CD14-positive monocyte (primary cell): ENCODE results near the gene ANKRD49. TPM values are rescaled to one million over a fixed set of nuclear protein-coding genes. Genes with fewer than 3 reads are reported as not detected.

ENCODE experiments used
- DNase-seq, 3 donors: peaks; one replicate each; pipeline ENCODE4 v3.0.0-alpha.2; 2011 to 2022
- H2AFZ ChIP-seq: 2 replicates; pipeline ENCODE4 v1.6.0; 2012; ENCODE audit warnings: mild to moderate bottlenecking, low read depth, low read length, inconsistent platforms; ENCODE audit not compliant: insufficient read depth, poor library complexity, severe bottlenecking
- H3K27ac ChIP-seq, 2 donors: 1 replicate in 1 of 2; 2 replicates in 1 of 2; pipeline ENCODE4 v1.5.1; 2012 to 2013; ENCODE audit warnings: low read length in 2 of 2, control low read depth in 1 of 2, inconsistent platforms in 1 of 2, low read depth in 1 of 2, mild to moderate bottlenecking in 1 of 2
- H3K27me3 ChIP-seq, 2 donors: one replicate each; pipeline versions ENCODE4 v1.6.0 to v1.6.1; 2011 to 2013; ENCODE audit warnings: low read length in 2 of 2; ENCODE audit not compliant: control insufficient read depth in 2 of 2, insufficient read depth in 2 of 2
- H3K36me3 ChIP-seq, 2 donors: replicated peaks in 1 of 2; 1 replicate in 1 of 2; 2 replicates in 1 of 2; pipeline versions ENCODE4 v1.5.1 to v1.6.1; 2012 to 2013; ENCODE audit warnings: low read length in 2 of 2, control low read depth in 1 of 2, inconsistent platforms in 1 of 2, mild to moderate bottlenecking in 1 of 2; ENCODE audit not compliant: insufficient read depth in 2 of 2, control insufficient read depth in 1 of 2
- H3K4me1 ChIP-seq, 2 donors: 1 replicate in 1 of 2; 2 replicates in 1 of 2; pipeline versions ENCODE4 v1.5.1 to v1.6.1; 2012 to 2013; ENCODE audit warnings: low read length in 2 of 2, control low read depth in 1 of 2, inconsistent platforms in 1 of 2, mild to moderate bottlenecking in 1 of 2, moderate library complexity in 1 of 2; ENCODE audit not compliant: insufficient read depth in 2 of 2, control insufficient read depth in 1 of 2
- H3K4me2 ChIP-seq: replicated peaks from 2 replicates; pipeline ENCODE3; 2012; ENCODE audit warnings: low read length, moderate library complexity, mild to moderate bottlenecking; ENCODE audit not compliant: poor library complexity, severe bottlenecking; ENCODE audit errors: extremely low read depth
- H3K4me3 ChIP-seq, 3 experiments: fragments of 200-600 bp in 1 of 3; sonication (generic) in 1 of 3; replicated peaks in 1 of 3; 1 replicate in 2 of 3; 2 replicates in 1 of 3; pipeline ENCODE4 v1.5.1; 2011 to 2013; ENCODE audit warnings: low read length in 3 of 3, mild to moderate bottlenecking in 3 of 3, control low read depth in 2 of 3, low read depth in 2 of 3, inconsistent platforms in 1 of 3, moderate library complexity in 1 of 3
- H3K79me2 ChIP-seq: 2 replicates; pipeline ENCODE4 v1.6.0; 2012; ENCODE audit warnings: mild to moderate bottlenecking, control low read depth, inconsistent platforms, low read length, moderate library complexity; ENCODE audit not compliant: insufficient read depth
- H3K9ac ChIP-seq: 2 replicates; pipeline ENCODE4 v1.6.0; 2017; ENCODE audit warnings: low read length, mild to moderate bottlenecking; ENCODE audit not compliant: insufficient read depth, poor library complexity, severe bottlenecking
- H3K9me3 ChIP-seq, 2 donors: replicated peaks in 1 of 2; 1 replicate in 1 of 2; 2 replicates in 1 of 2; pipeline versions ENCODE4 v1.5.1 to v1.6.1; 2012 to 2013; ENCODE audit warnings: low read length in 2 of 2, control low read depth in 1 of 2; ENCODE audit not compliant: control insufficient read depth in 1 of 2, insufficient read depth in 1 of 2
- H4K20me1 ChIP-seq: 2 replicates; pipeline ENCODE4 v1.6.0; 2012; ENCODE audit warnings: mild to moderate bottlenecking, low read length, control low read depth, moderate library complexity; ENCODE audit not compliant: insufficient read depth
- H3K27ac Mint-ChIP-seq, 7 donors: one replicate each; pipeline ENCODE4 v1.8.0; 2020; ENCODE audit warnings: mild to moderate bottlenecking in 7 of 7, mixed read lengths in 7 of 7, moderate library complexity in 6 of 7, inconsistent platforms in 2 of 7
- H3K27me3 Mint-ChIP-seq, 3 donors: one replicate each; pipeline ENCODE4 v1.8.0; 2021 to 2022; ENCODE audit warnings: low read depth in 3 of 3, mild to moderate bottlenecking in 3 of 3, mixed read lengths in 3 of 3, moderate library complexity in 3 of 3, inconsistent platforms in 1 of 3
- H3K36me3 Mint-ChIP-seq, 2 donors: one replicate each; pipeline ENCODE4 v1.8.0; 2020; ENCODE audit warnings: mixed read lengths in 2 of 2, inconsistent platforms in 1 of 2, mild to moderate bottlenecking in 1 of 2
- H3K4me1 Mint-ChIP-seq: one replicate; pipeline ENCODE4 v1.8.0; 2020; ENCODE audit warnings: mild to moderate bottlenecking, mixed read lengths
- H3K4me3 Mint-ChIP-seq, 2 donors: one replicate each; pipeline ENCODE4 v1.8.0; 2020; ENCODE audit warnings: mild to moderate bottlenecking in 2 of 2, mixed read lengths in 2 of 2, moderate library complexity in 1 of 2
- H3K9me3 Mint-ChIP-seq, 7 donors: one replicate each; pipeline ENCODE4 v1.8.0; 2020 to 2022; ENCODE audit warnings: mixed read lengths in 7 of 7, mild to moderate bottlenecking in 6 of 7, moderate library complexity in 6 of 7, inconsistent platforms in 2 of 7
- CTCF ChIP-seq: fragments of 200-600 bp; IDR thresholded peaks from one replicate; pipeline ENCODE4 v1.8.0; 2022; ENCODE audit warnings: antibody characterized with exemption, mild to moderate bottlenecking
- WGBS: methylation state at CpG from one replicate; pipeline ENCODE4 v1.1.5; 2013; ENCODE audit warnings: missing lambda C conversion rate; ENCODE audit not compliant: insufficient coverage; 5-methylcytosine and 5-hydroxymethylcytosine counted together
- intact Hi-C, 2 donors: fragments of 100-400 bp; cut with micrococcal nuclease; formaldehyde crosslinking; loops; one replicate each; pipeline versions ENCODE4 v1.15.0 to v1.15.1; 2023
- polyA plus RNA-seq, 3 donors: library from polyadenylated mRNA; depleted of rRNA in 1 of 3; unstranded in 2 of 3; stranded (reverse) in 1 of 3; fragments of 300-500 nt in 2 of 3; fragments of >200 nt in 1 of 3; fragmentation: Illumina TruSeq in 2 of 3; gene quantifications; 1 replicate in 2 of 3; 2 replicates in 1 of 3; pipeline ENCODE4 v1.2.3, GENCODE V29; 2012 to 2021

Gene ANKRD49
- polyA plus RNA-seq, 3 donors: 12.0 to 13.1 (median 12.8) TPM

DNA sequence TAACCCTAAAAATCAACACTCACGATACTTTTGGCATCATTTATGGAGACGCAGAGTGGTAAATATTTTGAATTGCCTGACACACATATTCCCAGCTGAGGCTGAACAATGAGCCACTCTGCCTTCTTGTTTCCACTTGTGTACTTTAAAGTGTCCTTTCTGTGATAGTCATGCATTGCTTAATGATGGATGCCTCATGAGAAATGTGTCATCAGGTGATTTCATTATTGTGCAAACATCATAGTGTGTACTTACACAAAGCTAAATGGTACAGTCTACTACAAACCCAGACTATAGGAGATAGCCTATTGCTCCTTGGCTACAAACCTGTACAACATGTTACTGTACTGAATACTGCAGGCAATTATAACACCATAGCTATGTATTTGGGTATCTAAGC is 44.3 kb upstream of the ANKRD49 start:
- Mint-ChIP-seq H3K4me3 (no peak overlapping the region), H3K27ac (peak overlapping the region in 1 of 7 donors; percentile 50), H3K9me3 (peaks cover 0 to 3% (median 0%) of the 10 kb centered on the region in 7 donors), H3K4me1 (peaks cover 3% of the 10 kb centered on the region), H3K36me3 (peaks cover 43 to 54% of the 10 kb centered on the region in 2 donors), H3K27me3 (no peaks in the 10 kb centered on the region)
- no peak overlapping the region for H3K4me3 ChIP-seq
- no peaks in the 10 kb centered on the region for H3K27me3 ChIP-seq
- TF ChIP-seq CTCF: no peak
- H2AFZ ChIP-seq: no peak overlapping the region
- intact Hi-C loops: no loop called here
- WGBS: no CpG with 5 or more reads among the region's 2 CpGs
- H3K4me2 ChIP-seq: no peak overlapping the region
- no peaks in the 10 kb centered on the region for H4K20me1 ChIP-seq
- peaks cover 28 to 65% of the 10 kb centered on the region in 2 donors for H3K36me3 ChIP-seq
- H3K9ac ChIP-seq: no peak overlapping the region
- H3K9me3 ChIP-seq: no peaks in the 10 kb centered on the region
- H3K79me2 ChIP-seq: no peaks in the 10 kb centered on the region
- H3K4me1 ChIP-seq: no peaks in the 10 kb centered on the region
- DNase-seq: peak; percentile 8 to 57 (median 20)
- no peak overlapping the region for H3K27ac ChIP-seq

- H3K9ac ChIP-seq: no peak overlapping the region
- no peaks in the 10 kb centered on the region for H3K27me3 ChIP-seq
- peaks cover 26 to 67% of the 10 kb centered on the region in 2 donors for H3K36me3 ChIP-seq
- Mint-ChIP-seq H3K4me1 (peaks cover 3% of the 10 kb centered on the region), H3K27ac (no peak overlapping the region), H3K27me3 (no peaks in the 10 kb centered on the region), H3K36me3 (peaks cover 41 to 53% of the 10 kb centered on the region in 2 donors), H3K9me3 (peaks cover 0 to 3% (median 0%) of the 10 kb centered on the region in 7 donors), H3K4me3 (no peak overlapping the region)
- intact Hi-C loops: no loop called here
- no peaks in the 10 kb centered on the region for H3K79me2 ChIP-seq
- no peak overlapping the region for H2AFZ ChIP-seq
- H3K4me2 ChIP-seq: no peak overlapping the region
- no CpG with 5 or more reads among the region's 3 CpGs for WGBS
- no peak overlapping the region for H3K27ac ChIP-seq
- no peaks in the 10 kb centered on the region for H3K9me3 ChIP-seq
- no peak overlapping the region for H3K4me3 ChIP-seq
- no peak for TF ChIP-seq CTCF
- no peaks in the 10 kb centered on the region for H3K4me1 ChIP-seq
- DNase-seq: no peak
- no peaks in the 10 kb centered on the region for H4K20me1 ChIP-seq
Measured at GRCh38 chr11:94450048-94450447, 43.7 kb upstream of the ANKRD49 start.
